ENCODE data around the gene CASP9.
"Not testable (repeated sequence)": the region's sequence is repeated elsewhere in the genome, so short reads cannot be mapped to it uniquely, and the experiment has no call there.

CASP9 gene

DNA sequence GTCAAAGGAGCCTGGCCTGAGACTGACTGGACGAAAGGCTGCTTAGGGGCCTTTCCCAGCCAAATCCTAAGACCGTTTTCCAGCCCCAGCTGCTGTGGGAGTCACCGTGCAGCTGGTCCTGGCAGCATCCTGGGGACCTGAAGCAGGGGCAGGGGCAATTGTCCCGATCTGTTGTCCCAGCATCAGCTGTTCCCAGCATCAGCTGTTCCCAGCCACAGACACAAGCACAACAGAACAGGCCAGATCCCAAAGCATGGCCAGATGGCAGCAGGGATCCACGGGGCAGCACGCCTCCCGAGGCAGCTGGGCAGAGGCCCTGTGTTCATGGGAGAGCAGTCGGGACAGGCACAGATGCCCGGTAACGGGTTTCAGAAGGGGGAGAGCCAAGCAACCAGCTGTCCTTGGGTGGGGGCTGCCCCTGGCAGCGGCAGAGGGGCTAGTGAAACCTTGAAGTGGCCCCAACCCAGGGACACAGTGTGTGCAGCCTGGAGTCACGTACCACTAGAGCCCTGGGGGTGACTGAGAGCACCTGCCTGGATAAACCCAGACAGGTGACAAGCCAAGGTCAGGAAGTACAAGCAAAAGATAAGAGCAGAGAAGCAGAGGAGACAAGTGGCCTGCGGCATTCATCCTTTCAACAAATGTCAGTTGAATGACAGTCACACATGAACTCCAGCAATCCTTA is 34.8 kb downstream of the CASP9 start:
- Histone ChIP-seq H3K4me3 (replicated peaks; ENCODE audit: low read depth, low read length) (no peak overlapping the region), H3K36me3 (ENCODE audit: control insufficient read depth, insufficient read depth, low read length) (peaks cover 5% of the 10 kb centered on the region), H3K27me3 (replicated peaks; ENCODE audit: control insufficient read depth, insufficient read depth, low read length) (no peaks in the 10 kb centered on the region)
- TF ChIP-seq, protein P1, sequence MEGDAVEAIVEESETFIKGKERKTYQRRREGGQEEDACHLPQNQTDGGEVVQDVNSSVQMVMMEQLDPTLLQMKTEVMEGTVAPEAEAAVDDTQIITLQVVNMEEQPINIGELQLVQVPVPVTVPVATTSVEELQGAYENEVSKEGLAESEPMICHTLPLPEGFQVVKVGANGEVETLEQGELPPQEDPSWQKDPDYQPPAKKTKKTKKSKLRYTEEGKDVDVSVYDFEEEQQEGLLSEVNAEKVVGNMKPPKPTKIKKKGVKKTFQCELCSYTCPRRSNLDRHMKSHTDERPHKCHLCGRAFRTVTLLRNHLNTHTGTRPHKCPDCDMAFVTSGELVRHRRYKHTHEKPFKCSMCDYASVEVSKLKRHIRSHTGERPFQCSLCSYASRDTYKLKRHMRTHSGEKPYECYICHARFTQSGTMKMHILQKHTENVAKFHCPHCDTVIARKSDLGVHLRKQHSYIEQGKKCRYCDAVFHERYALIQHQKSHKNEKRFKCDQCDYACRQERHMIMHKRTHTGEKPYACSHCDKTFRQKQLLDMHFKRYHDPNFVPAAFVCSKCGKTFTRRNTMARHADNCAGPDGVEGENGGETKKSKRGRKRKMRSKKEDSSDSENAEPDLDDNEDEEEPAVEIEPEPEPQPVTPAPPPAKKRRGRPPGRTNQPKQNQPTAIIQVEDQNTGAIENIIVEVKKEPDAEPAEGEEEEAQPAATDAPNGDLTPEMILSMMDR (IDR thresholded peaks at IDR 0.05; ENCODE audit: insufficient read depth, low read length, poor library complexity, severe bottlenecking) = no peak
- no peak for DNase-seq (ENCODE audit: extremely low read depth, insufficient read length)

DNA sequence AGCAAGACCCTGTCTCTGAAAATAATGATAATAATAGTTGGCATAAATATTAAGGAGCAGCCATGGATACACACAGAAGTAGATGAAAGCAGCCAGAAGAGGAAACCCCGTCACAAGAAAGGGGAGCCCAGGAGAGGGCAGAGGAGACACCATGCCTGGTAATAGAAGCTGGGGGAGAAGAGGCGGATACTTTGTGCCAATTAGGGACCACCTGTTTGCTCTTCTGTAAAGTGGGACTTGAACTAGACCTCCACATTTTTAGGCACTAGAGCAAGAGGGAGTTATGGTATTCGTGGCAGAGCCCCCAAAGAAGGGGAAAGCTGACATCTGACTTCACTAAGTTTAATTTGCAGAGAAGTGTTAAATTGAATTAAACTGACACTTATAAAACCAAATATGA is 35.6 kb downstream of the CASP9 start:
- Histone ChIP-seq H3K4me3 (replicated peaks; ENCODE audit: low read depth, low read length) (no peak overlapping the region), H3K27me3 (replicated peaks; ENCODE audit: control insufficient read depth, insufficient read depth, low read length) (no peaks in the 10 kb centered on the region)
- DNase-seq (ENCODE audit: extremely low read depth, insufficient read length) = no peak

DNA sequence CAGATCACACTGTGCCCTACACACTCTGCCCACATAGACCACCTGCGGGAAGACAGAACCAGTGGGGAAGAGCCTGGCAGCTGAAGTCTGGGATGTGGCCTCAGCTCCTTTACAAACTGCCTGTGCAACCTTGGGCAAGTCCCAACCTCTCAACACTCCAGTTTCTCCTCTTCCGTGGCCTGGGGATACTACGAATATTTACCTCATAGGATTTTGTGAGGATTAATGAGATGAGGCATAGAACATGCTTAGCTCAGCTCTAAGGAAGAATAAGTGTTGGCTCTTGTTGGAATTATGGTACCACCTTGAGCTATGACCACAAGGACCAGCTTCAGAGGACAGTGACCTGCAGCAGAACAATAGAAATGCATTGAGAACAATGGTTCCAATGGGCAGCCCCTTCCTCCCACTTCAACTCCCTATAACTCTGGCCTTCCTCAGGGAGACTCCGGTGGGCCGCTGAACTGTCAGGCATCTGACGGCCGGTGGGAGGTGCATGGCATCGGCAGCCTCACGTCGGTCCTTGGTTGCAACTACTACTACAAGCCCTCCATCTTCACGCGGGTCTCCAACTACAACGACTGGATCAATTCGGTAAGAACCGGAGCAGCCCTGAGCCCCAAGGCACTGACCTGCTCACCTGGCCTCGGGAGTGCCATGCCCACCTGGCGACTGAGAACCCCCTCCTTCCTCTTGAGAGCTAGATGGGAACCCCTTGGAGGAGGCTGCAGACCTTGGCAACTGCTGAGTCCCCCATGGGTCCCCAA is 37.0 kb downstream of the CASP9 start:
- not testable (repeated sequence) for H3K36me3 ChIP-seq (ENCODE audit: control insufficient read depth, insufficient read depth, low read length); H3K4me3 ChIP-seq (replicated peaks; ENCODE audit: low read depth, low read length); H3K27me3 ChIP-seq (replicated peaks; ENCODE audit: control insufficient read depth, insufficient read depth, low read length); DNase-seq (ENCODE audit: extremely low read depth, insufficient read length)

More for the DNA sequence above, 35.6 kb downstream of the CASP9 start:
- TF ChIP-seq, protein P1 (IDR thresholded peaks at IDR 0.05; ENCODE audit: insufficient read depth, low read length, poor library complexity, severe bottlenecking) = no peak
- H3K36me3 ChIP-seq (ENCODE audit: control insufficient read depth, insufficient read depth, low read length) = peaks cover 2% of the 10 kb centered on the region; the same call in 1 of the 2 replicates

DNA sequence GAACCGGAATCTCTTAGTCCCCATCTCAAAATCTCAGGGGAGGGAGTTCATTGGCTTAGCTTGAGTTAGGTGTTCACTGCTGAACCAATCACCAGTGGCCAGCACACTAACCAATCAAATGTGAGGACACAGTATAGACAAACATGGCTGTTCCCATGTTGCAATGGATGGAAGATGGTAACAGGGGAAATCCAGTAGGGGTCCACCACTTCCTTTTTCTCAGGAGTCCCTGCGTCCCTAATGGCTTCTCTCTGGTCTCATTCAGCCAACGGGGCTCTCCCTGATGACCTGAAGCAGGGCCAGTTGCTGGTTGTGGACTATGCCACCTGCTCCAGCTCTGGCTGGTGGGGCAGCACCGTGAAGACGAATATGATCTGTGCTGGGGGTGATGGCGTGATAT is 38.4 kb downstream of the CASP9 start:
- Histone ChIP-seq H3K4me3 (replicated peaks; ENCODE audit: low read depth, low read length) (no peak overlapping the region), H3K27me3 (replicated peaks; ENCODE audit: control insufficient read depth, insufficient read depth, low read length) (no peaks in the 10 kb centered on the region), H3K36me3 (ENCODE audit: control insufficient read depth, insufficient read depth, low read length) (no peaks in the 10 kb centered on the region)
- DNase-seq (ENCODE audit: extremely low read depth, insufficient read length) = no peak
- TF ChIP-seq, protein P1 (IDR thresholded peaks at IDR 0.05; ENCODE audit: insufficient read depth, low read length, poor library complexity, severe bottlenecking) = no peak

DNA sequence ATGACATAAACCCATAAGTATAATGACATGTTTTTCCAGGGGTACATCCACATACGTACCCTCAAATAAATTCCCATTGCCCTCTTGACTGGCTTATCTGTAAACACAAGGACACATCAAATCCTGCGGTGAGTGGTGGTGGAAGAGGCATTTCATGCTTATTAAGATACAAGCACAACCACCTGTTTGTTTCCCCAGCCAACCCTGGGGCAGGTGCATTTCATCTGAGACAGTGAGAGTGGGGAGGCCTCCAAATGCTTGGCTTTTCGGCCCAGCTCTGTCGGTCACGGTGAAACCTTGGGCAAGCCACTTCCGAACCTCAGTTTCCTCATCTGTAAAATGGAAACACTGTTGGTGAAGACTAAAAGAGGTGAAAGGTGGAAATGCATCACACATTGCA is 39.6 kb downstream of the CASP9 start:
- not testable (repeated sequence) for H3K27me3 ChIP-seq (replicated peaks; ENCODE audit: control insufficient read depth, insufficient read depth, low read length); H3K4me3 ChIP-seq (replicated peaks; ENCODE audit: low read depth, low read length); DNase-seq (ENCODE audit: extremely low read depth, insufficient read length); H3K36me3 ChIP-seq (ENCODE audit: control insufficient read depth, insufficient read depth, low read length)

DNA sequence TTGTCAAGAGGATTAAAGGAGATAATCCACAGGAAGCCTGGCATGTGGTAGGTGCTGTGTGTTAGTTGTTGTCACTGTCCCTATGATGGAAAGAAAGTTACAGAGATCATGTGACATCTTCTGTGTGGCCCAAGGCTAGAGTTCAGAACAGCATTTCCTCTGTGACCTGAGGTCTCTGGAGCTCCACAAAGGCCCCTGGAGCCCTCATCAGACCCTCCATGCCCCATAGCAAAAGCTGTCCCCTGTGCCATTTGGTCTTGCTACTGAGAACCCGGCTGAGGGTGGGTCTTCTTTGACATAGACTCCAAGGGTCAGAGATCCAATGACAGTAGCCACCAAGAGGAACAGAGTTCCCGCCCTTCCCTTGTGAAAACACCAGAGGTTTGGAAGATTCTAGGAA is 40.0 kb downstream of the CASP9 start:
- no peaks in the 10 kb centered on the region for H3K36me3 ChIP-seq (ENCODE audit: control insufficient read depth, insufficient read depth, low read length)
- no peaks in the 10 kb centered on the region for H3K27me3 ChIP-seq (replicated peaks; ENCODE audit: control insufficient read depth, insufficient read depth, low read length)
- H3K4me3 ChIP-seq (replicated peaks; ENCODE audit: low read depth, low read length) = no peak overlapping the region
- no peak for DNase-seq (ENCODE audit: extremely low read depth, insufficient read length)
- TF ChIP-seq, protein P1 (IDR thresholded peaks at IDR 0.05; ENCODE audit: insufficient read depth, low read length, poor library complexity, severe bottlenecking) = no peak

DNA sequence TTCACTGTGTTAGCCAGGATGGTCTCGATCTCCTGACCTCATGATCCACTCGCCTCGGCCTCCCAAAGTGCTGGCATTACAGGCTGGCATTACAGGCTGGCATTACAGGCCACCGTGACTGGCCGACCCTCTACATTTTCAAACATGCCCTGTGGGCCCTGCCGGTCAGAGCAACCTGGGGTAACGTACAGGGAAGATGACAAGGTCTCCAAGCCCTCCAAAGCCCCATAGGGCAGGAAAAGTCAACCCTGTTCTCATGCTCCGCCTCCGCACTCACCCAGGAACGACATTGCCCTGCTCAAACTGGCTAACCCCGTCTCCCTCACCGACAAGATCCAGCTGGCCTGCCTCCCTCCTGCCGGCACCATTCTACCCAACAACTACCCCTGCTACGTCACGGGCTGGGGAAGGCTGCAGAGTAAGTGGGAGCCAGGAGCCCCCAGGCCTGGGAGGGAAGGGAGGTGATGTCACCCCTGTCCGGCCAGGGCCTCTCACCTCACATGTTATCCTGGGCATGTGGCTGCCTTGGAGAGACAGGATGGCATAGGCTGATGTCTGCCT is 41.0 kb downstream of the CASP9 start:
- DNase-seq (ENCODE audit: extremely low read depth, insufficient read length); H3K36me3 ChIP-seq (ENCODE audit: control insufficient read depth, insufficient read depth, low read length); H3K27me3 ChIP-seq (replicated peaks; ENCODE audit: control insufficient read depth, insufficient read depth, low read length); H3K4me3 ChIP-seq (replicated peaks; ENCODE audit: low read depth, low read length): not testable (repeated sequence)

DNA sequence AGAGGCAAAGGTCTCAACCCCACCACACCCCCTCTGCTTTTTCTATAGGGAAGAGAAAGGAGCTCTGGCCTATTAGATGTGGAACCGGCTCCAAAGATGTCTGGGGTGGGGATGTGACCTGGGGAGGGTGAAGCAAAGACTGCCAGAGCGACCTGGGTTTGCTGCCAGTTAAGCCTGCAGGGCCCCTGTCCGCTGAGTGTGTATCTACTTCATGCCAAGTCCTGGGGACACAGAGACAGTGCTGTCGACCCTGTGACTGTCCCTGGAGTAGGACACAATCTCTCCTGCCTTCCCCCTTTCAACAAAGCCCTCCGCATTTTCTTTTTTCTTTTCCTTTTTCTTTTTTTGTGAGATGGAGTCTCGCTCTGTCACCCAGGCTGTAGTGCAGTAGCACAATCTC is 41.6 kb downstream of the CASP9 start:
- not testable (repeated sequence) for H3K27me3 ChIP-seq (replicated peaks; ENCODE audit: control insufficient read depth, insufficient read depth, low read length); DNase-seq (ENCODE audit: extremely low read depth, insufficient read length); H3K36me3 ChIP-seq (ENCODE audit: control insufficient read depth, insufficient read depth, low read length); H3K4me3 ChIP-seq (replicated peaks; ENCODE audit: low read depth, low read length)
